ENCODE results near the gene N4BP3.
A peak's percentile ranks its signal among the peaks of the same experiment; 100 is the strongest.

Gene N4BP3

DNA sequence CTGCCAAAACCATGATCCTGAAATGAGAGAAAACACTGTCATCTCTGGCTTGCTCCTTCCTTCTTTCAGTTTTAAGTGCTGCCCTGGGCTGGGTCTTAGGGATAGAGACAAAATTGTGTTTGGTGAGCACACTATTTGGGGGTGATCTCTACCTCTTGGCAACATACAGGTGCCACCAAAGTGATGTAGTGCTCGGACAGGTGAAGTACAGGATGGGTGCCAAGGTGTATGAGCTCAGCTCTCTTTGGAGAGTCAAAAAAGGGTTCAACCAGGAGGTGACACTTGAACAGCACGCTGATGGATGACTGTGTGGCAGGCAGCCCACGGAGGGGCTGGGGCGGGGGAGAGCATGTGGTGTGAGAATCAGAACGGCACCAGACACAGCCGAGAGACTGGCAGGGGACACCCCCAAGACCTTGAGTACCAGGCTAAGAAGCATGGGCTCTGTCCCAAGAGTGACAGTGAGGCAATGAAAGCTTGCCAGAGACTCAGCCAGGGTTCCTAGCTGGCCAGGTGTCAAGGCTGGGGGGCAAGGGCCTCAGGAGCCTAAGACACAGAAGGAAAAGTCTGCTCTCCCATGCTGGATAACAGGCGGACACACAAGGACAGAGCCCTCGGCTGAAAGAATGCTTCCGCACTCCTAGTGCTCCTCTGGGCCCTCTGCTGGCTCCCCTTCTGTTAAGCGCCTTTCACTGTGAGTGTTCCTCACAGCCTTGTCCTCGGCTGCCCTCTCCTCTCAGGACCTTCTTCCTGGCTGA lies 37.8 kb downstream of the N4BP3 start:
- DNase-seq, result no peak

DNA sequence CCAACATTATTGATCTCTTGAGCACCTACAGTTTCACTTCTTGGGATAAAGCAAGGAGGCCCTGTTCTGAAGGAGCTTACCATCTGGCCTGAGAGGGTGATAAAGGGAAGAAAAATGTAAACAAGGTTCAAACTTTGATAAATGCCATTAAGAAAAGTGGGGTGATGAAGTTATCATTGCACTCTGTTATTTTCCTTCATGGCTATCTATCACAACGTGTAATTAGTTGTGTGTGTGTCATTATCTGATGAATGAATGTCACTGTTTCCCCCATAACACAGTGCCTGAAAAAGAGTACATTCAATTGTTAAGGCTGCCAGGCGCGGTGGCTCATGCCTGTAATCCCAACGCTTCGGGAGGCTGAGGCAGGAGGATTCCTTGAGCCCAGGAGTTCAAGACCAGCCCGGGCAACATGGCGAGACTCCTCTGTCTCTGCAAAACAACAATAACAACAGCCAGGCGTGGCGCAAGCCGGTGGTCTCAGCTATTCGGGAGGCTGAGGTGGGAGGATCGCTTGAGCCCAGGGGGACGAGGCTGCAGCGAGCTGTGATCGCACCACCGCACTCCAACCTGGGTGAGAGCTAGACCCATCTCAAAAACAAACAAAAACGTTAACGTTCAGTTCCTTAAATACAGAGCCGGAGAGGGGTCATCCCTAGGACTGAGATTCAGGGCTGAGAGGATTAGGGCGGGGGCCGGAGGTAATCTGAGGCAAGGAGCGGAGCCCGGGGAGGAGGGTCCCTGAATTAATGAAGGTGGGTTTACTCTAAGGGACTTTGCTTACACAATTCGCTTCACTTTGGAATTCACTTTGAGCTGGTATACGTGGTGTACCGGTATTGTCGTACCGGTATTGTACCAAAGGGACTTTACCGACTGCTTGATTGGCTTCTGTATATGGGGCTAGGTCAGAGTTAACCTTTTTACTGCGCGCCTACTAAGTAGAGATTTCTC lies 39.4 kb downstream of the N4BP3 start:
- DNase-seq, result no peak

DNA sequence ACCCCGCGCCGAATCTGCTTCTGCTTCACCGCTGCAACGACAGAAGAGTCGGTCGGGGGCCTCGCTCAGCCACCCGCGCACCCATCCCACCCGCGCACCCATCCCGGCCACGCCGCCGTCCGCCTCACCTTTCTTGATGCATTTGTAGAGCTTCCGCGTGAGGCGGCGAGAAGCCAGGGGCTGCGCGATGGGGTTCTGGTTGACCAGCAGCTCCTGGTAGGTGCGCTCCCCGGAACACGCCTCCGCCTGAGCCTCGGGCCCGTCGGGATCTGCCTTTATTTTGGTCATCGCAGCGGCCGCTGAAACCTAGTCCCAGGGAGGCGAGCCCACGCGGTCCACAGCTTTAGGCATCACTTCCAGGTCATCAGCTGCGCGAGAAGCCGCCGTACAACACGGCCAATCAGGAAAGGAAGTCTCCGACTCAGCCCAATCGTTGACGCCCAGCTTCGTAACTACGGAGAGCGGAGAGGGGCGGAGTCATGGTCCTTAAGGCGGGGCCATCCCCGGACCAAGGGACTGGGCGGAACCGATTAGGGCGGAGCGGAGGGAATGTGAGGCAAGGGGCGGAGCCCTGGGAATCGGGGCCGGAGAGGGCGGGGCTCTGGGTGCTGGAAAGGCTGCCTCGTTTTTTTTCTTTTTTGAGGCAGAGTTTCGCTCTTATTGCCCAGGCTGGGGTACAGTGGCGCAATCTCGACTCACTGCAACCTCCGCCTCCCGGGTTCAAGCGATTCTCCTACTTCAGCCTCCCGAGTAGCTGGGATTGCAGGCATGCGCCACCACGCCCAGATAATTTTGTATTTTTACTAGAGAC lies 40.4 kb downstream of the N4BP3 start, which contains the start of gene NHP2:
Gene NHP2 (minus strand): TSS at position 356 of the 811 bp plus-strand sequence. CDS start 68 bp downstream, at position 288.
- peak; percentile 98 for DNase-seq

DNA sequence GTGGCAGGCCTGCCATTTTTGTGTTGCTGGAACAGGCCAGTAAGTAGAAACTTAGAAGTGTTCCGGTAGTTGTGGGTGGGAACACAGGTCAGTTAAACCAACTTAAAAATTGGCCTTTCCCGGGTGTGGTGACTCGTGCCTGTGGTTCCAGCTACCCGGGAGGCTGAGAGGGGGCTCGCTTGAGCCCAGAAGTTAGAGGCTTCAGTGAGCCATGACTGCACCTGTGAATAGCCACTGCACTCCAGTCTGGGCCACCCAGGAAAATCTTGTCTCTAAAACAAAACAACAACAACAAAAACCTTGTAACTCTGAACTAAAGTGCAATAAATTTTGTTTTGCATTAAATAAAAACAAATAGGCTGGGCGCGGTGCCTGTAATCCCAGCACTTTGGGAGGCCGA lies 41.7 kb downstream of the N4BP3 start:
- DNase-seq, result no peak

DNA sequence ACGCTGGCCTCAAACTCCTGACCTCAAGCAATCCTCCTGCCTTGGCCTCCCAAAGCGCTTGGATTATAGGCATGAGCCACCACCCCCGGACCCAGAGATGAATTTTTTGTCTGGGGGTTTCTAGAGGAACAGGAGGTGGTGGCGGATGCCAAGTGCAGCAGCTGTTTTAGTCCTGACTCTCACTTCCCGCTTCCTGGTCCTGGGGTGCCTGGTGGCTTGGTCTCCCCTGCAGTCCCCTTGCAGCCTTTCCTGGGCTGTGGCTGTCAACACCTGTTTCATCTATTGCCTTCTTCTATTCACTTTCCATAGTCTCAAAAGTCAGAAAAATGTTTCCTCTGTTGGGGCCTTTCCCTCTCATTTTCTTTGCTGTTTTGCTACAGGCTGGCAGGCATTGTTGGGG lies 46.8 kb downstream of the N4BP3 start:
- DNase-seq, result no peak

DNA sequence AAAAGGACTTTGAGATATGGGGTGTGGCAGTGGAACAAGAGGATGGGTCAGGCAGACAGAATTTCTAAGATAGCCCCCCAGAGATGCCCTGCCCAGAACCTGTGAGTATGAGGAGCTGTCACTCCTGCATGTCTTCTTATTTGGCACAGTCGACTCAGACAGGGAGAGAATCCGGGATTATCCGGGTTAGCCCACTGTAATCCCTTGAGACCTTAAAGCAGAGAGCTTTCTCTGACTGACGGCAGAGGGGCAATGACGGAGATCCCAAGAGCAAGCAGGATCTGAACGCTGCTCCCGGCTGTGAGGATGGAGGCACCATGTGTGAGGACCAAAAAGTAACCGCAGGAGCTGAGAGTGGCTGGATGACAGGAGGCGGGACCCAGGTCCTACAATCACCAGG lies 49.1 kb downstream of the N4BP3 start:
- DNase-seq, result no peak

DNA sequence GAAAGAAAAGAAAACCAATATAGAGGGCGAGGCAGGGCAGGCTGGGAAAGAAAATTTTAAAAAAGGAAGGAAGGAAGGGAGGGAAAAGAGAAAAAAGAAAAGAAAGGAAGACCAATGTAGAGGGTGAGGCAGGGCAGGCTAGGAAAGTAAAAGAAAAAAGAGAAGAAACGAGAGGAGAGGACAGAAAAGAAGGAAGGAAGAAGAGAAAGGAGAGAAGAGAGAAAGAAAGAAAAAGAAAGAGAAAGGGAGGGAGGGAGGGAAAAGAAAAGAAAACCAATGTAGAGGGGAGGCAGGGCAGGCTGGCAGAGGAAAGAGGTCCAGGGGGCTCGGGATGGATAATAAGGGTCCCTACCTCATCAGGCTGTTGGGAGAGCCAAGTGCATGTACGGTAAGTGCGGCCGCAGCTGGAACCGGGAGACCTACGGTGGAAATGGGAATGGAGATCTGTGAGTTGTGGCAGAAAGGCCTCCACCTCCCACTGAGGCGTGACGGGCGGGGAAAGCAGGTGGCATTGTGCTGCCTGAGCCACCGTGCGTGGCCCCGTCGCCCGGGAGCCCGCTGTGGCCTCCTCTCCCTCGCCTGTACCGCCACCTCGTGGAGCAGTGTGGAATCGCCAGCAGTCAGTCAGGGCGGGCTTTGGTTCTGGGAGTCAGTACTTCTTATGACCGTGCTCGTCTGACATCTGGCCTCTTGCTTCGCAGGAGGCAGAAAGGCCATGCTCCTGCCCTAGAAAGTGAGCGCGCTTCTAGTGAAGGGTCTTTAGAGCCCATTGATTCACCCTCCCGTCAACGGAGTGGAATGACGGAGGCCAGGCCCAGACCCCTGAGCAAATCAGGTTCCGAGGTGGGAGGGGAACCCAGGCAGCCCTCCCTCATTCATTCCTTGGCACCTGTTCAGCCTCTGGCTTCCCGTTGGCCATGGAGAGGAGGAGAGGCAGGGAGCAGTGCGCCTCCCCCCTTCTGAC lies 50.7 kb downstream of the N4BP3 start:
- peak; percentile 62 for DNase-seq

DNA sequence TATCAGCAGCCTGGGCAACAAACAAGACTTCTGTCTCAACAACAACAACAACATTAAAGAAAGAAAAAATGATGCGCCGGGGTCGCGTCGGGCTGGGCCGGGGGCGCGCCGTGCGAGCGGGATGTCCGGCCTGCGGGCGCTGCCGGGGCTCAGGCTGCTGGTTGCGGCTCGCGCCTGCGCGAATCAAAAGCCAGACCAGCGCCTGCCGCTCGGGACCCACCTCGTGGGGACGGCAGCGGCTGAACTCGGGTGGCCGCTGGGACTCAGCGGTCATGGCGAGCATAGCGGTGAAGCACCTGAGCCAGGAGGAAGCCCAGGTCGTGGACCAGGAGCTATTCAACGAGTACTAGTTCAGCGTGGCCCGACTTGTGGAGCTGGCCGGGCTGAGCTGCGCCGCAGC lies 52.2 kb downstream of the N4BP3 start:
- no peak for DNase-seq

DNA sequence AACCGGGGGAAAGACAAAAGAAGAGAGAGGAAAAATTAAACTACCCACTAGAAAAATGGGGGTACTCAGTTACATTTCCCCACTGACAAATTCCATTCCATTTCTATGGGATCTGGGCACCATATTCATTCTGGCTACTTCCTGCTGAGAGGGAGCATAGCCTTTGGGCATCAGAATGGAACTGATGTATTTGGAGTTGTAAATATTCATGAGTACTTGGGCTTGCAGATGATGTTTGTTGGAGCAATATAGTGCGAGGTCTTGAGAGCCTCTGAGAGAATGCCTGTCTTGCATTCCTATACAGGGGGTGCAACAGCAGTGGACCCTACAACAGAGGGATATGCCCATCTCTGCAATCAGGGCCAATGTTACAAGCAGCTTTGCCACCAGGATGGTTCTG lies 57.1 kb downstream of the N4BP3 start:
- DNase-seq, result no peak

DNA sequence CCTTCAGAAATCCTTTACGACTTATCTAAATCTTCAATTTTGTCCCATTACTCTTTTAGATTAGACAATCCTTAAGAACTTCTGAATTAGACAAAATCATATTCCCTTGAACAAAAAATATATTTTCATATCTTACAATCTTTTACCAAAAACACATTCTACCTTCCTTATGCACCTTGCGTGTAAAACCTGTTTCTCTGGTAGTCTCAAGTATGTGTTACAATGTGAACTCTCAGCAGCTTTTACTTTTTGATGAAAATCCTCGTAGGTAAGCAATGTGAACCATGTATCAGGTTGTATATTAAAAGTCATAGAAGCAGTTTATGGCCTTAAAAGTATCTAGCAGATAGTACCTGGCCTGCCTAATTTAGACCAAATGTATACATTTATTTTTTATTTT lies 61.1 kb downstream of the N4BP3 start:
- no peak for DNase-seq
